ENCODE results near the gene IL4. TPM values are rescaled to one million over a fixed set of nuclear protein-coding genes. Genes with fewer than 3 reads are reported as not detected.

The IL4 gene
- total RNA-seq, 1 donor from 2014 or later, result not detected

DNA sequence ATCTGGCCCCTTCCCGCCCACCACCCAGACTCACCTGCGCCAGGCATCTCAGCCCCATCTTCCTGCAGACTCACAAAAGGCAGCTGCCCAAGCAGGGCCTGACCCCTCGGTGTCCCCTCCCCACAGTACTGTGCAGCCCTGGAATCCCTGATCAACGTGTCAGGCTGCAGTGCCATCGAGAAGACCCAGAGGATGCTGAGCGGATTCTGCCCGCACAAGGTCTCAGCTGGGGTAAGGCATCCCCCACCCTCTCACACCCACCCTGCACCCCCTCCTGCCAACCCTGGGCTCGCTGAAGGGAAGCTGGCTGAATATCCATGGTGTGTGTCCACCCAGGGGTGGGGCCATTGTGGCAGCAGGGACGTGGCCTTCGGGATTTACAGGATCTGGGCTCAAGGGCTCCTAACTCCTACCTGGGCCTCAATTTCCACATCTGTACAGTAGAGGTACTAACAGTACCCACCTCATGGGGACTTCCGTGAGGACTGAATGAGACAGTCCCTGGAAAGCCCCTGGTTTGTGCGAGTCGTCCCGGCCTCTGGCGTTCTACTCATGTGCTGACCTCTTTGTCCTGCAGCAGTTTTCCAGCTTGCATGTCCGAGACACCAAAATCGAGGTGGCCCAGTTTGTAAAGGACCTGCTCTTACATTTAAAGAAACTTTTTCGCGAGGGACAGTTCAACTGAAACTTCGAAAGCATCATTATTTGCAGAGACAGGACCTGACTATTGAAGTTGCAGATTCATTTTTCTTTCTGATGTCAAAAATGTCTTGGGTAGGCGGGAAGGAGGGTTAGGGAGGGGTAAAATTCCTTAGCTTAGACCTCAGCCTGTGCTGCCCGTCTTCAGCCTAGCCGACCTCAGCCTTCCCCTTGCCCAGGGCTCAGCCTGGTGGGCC lies 13.9 kb upstream of the IL4 start:
- intact Hi-C loops (cut with DNase I), result no loop called here

DNA sequence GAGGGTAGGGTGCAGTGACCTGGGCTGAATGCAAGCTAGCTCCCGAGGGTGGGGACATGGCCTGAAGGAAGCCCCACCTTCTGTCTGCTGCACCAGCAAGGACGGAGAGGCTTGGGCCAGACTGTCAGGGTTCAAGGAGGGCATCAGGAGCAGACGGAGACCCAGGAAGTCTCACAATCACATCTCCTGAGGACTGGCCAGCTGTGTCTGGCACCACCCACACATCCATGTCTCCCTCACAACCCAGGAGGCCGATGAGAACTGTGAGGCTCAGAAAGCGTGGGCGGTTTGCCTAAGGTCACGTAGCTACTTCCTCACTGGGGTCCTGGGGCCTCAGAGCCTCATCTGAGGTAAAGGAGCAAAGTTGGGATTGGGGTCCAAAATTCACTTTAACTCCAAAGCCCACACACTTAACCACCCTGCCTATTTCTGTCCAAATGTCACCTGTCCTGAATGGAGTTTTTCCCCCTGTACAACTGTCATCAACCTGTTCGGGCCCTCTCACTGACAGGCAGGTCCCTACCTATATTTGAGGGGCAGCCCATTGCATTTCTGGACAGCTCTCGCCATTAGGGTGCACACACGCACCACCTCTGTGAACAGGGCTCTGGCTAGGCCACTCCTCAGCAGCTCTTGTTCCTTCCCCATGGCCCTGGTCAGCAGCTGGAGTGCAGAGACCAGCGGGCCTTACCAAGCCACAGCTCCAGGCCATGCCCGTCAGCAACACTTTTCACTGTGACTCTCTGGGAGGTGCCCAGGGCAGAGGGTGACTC lies 12.4 kb upstream of the IL4 start:
- ATAC-seq (no peak), DNase-seq (no peak)
- peaks cover 3% of the 10 kb centered on the region for H3K4me1 ChIP-seq
- H3K9me3 ChIP-seq, result no peaks in the 10 kb centered on the region
- peaks cover 13% of the 10 kb centered on the region for H3K27me3 ChIP-seq
- no peak overlapping the region for H3K27ac ChIP-seq
- intact Hi-C loops (cut with DNase I), result no loop called here
- no peak overlapping the region for H3K4me3 ChIP-seq
- no peaks in the 10 kb centered on the region for H3K36me3 ChIP-seq
- TF ChIP-seq, protein P1, sequence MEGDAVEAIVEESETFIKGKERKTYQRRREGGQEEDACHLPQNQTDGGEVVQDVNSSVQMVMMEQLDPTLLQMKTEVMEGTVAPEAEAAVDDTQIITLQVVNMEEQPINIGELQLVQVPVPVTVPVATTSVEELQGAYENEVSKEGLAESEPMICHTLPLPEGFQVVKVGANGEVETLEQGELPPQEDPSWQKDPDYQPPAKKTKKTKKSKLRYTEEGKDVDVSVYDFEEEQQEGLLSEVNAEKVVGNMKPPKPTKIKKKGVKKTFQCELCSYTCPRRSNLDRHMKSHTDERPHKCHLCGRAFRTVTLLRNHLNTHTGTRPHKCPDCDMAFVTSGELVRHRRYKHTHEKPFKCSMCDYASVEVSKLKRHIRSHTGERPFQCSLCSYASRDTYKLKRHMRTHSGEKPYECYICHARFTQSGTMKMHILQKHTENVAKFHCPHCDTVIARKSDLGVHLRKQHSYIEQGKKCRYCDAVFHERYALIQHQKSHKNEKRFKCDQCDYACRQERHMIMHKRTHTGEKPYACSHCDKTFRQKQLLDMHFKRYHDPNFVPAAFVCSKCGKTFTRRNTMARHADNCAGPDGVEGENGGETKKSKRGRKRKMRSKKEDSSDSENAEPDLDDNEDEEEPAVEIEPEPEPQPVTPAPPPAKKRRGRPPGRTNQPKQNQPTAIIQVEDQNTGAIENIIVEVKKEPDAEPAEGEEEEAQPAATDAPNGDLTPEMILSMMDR (IDR thresholded peaks at IDR 0.05), result no peak

More for the DNA sequence above, 13.9 kb upstream of the IL4 start:
- ATAC-seq, result no peak
- Histone ChIP-seq H3K27me3 (peaks cover 26% of the 10 kb centered on the region), H3K36me3 (no peaks in the 10 kb centered on the region), H3K9me3 (no peaks in the 10 kb centered on the region), H3K4me1 (peaks cover 7% of the 10 kb centered on the region), H3K4me3 (no peak overlapping the region), H3K27ac (no peak overlapping the region)
- TF ChIP-seq, protein P1 (IDR thresholded peaks at IDR 0.05), result no peak
- no peak for DNase-seq

DNA sequence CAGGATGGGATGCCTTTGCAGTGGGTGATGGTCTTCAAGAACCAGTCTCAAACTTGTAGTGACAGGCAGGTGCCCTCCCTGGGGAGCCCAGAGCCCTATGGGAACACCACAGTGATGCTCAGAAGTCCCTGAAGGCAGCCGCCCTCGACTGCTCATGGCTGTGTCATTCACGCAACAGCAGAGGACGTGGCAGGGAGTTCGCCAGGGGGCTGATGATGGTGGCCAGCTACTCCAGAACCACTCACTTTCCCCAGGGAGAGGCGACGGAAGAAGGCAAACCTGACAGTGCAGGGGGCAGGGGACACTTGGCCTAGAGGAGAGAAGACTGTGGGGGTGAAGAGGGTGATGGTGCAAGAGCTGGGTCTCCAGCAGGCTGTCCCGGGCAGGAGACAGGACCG lies 11.8 kb upstream of the IL4 start:
- H3K27ac ChIP-seq, result no peak overlapping the region
- no peak for ATAC-seq
- TF ChIP-seq, protein P1 (IDR thresholded peaks at IDR 0.05), result no peak
- no peaks in the 10 kb centered on the region for H3K36me3 ChIP-seq
- H3K4me3 ChIP-seq, result no peak overlapping the region
- H3K4me1 ChIP-seq, result peaks cover 3% of the 10 kb centered on the region
- no peaks in the 10 kb centered on the region for H3K9me3 ChIP-seq
- intact Hi-C loops (cut with DNase I), result no loop called here
- H3K27me3 ChIP-seq, result peaks cover 7% of the 10 kb centered on the region
- DNase-seq, result no peak

DNA sequence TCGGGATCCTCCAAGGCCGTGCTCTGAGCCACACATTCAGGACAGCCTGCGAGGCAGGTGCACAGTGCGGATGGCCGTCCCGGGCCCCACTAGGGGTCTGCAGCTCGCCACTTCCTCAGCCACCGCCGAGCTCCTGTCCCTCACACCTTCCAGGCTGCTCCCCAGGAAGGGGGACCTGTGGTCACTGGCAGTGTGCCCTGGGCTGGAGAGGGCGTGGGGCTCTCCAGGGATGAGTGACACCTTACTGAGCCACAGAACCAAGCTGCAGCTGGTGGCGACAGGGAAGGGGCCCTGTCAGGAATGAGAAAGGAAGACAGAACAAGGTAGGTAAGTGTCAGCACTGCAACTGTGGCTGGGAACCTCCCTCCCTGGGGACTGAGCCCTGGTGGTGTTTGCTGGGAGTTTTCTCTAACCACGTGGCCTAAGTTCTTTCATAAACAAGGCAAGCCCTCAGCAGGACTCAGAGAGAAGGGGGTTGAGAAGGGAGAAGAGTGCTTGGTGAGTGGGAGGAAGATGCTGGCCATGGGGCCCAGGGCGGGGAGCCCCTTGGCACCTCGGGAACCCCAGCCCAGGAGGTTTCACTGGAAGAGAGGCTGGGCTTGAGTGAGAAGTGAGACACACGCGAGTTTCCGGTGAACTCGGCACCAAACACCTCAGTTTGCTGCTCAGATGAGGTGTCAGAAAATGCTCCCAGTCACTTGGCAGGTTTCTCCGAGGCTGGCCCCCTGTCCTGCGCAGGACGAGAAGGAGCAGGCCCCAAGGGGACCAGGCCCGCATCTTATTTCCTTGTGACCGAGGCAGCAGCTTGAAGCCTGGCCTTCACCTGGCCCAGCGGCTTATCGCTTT lies 10.6 kb upstream of the IL4 start:
- no peak overlapping the region for H3K27ac ChIP-seq
- no peak overlapping the region for H3K4me3 ChIP-seq
- no peak for DNase-seq
- intact Hi-C loops (cut with DNase I), result no loop called here
- H3K36me3 ChIP-seq, result no peaks in the 10 kb centered on the region
- H3K27me3 ChIP-seq, result no peaks in the 10 kb centered on the region
- H3K9me3 ChIP-seq, result no peaks in the 10 kb centered on the region
- ATAC-seq, result peak; percentile 26
- H3K4me1 ChIP-seq, result peaks cover 3% of the 10 kb centered on the region
- TF ChIP-seq, protein P1 (IDR thresholded peaks at IDR 0.05), result no peak
